BLaER1 (cell line): Measurements from ENCODE around the gene SEMA6D.

Experiments used
- H3K27ac ChIP-seq: shearing (Covaris generic); formaldehyde crosslinking; 2 replicates; pipeline ENCODE4 v1.8.1; 2022
- H3K27me3 ChIP-seq: shearing (Covaris generic); formaldehyde crosslinking; 2 replicates; pipeline ENCODE4 v1.8.1; 2022
- H3K36me3 ChIP-seq: shearing (Covaris generic); formaldehyde crosslinking; 2 replicates; pipeline ENCODE4 v1.8.1; 2022
- H3K4me1 ChIP-seq: shearing (Covaris generic); formaldehyde crosslinking; 2 replicates; pipeline ENCODE4 v1.8.1; 2022
- H3K4me2 ChIP-seq: shearing (Covaris generic); formaldehyde crosslinking; 2 replicates; pipeline ENCODE4 v1.8.1; 2022
- H3K4me3 ChIP-seq: shearing (Covaris generic); formaldehyde crosslinking; 2 replicates; pipeline ENCODE4 v1.8.1; 2022
- H3K9ac ChIP-seq: shearing (Covaris generic); formaldehyde crosslinking; 2 replicates; pipeline ENCODE4 v1.8.1; 2022
- H3K9me3 ChIP-seq: shearing (Covaris generic); formaldehyde crosslinking; 2 replicates; pipeline ENCODE4 v1.8.1; 2022
- H4K20me1 ChIP-seq: shearing (Covaris generic); formaldehyde crosslinking; 2 replicates; pipeline ENCODE4 v1.8.1; 2022
- Cebpa-rat ChIP-seq: shearing (Covaris generic); IDR thresholded peaks from 2 replicates; pipeline ENCODE4 v1.8.1; 2022

The SEMA6D gene

DNA sequence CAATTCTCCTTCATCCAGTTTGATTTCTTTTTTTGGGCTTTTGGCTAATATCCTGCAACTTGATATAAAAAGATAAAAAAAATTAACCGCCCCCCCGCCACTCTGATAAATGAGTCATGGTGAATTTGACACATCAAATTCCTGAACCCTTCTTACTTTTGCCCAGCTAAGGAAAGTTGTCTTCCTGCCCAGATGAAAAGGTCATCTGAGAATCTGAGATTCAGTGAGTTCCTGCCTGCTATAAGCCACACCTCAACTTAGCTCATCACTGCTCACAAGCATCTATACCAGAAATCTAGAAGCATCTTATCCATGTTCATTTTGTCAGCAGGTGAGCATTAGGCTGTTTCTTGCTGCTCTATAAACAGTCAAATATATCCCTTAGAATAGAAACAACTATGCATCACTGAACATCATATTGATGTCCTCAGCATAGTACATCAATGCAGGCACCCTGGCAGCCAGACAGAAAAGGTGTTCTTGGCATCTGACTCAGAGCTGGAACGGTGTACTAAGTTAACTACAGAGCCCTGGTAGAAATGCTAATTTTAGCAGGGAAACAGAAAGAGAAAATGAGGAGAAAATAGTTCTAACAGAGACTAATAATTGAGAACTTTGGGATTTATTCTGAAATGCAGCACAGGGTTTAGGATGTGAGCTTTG is 77.1 kb downstream of the SEMA6D start:
- no peak for TF ChIP-seq Cebpa-rat
- Histone ChIP-seq H4K20me1 (no peaks in the 10 kb centered on the region), H3K4me3 (no peak overlapping the region), H3K9ac (no peak overlapping the region), H3K9me3 (no peaks in the 10 kb centered on the region), H3K36me3 (no peaks in the 10 kb centered on the region), H3K4me1 (peaks cover 31% of the 10 kb centered on the region), H3K27me3 (no peaks in the 10 kb centered on the region), H3K4me2 (peak overlapping the region; percentile 2; the same call in 1 of the 2 replicates), H3K27ac (no peak overlapping the region)

DNA sequence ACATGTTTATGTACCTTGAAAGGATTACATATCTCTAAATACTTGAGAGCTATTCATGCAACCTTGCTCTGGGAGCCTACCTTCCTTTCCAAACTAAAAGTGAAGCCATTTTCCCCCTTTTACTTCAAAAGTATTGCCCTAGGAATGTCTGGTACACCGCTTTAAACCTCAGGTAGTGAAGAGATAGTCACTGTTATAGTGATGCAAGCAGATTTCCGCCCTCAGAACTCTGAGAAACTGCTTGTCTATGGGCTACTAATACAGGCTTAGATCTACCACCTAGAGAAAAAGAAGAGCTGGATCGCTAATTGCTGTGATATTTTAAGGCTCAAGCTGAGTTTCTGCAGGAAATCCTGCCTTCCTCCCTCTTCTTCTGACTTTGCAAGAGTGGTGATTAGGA is 78.6 kb downstream of the SEMA6D start:
- Histone ChIP-seq H3K4me1 (peaks cover 31% of the 10 kb centered on the region), H3K27ac (no peak overlapping the region), H3K27me3 (no peaks in the 10 kb centered on the region), H3K4me2 (peak overlapping the region; percentile 40), H4K20me1 (no peaks in the 10 kb centered on the region), H3K4me3 (no peak overlapping the region), H3K9me3 (no peaks in the 10 kb centered on the region), H3K9ac (no peak overlapping the region), H3K36me3 (no peaks in the 10 kb centered on the region)
- TF ChIP-seq Cebpa-rat = no peak

DNA sequence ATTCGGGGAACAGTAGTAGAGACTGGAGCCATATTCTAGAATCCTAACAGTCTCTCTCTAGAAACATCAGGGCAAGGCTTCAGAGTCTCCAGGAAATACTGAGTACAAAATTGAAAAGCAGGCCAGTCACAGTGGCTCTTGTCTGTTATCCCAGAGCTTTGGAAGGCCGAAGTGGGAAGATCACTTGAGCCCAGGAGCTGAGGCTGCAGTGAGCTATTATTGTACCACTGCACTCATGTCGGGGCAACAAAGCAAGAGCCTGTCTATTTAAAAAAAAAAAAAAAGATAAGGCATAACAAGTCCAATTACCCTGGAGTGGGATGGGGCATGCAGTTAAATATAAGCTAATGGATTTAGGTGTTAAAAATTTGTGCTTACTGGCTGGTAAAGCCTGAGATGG is 79.0 kb downstream of the SEMA6D start:
- H3K36me3 ChIP-seq = no peaks in the 10 kb centered on the region
- peaks cover 31% of the 10 kb centered on the region for H3K4me1 ChIP-seq
- no peaks in the 10 kb centered on the region for H4K20me1 ChIP-seq
- no peak for TF ChIP-seq Cebpa-rat
- peak overlapping the region; percentile 40 for H3K4me2 ChIP-seq
- no peak overlapping the region for H3K4me3 ChIP-seq
- no peaks in the 10 kb centered on the region for H3K27me3 ChIP-seq
- no peaks in the 10 kb centered on the region for H3K9me3 ChIP-seq
- no peak overlapping the region for H3K27ac ChIP-seq
- H3K9ac ChIP-seq = no peak overlapping the region

DNA sequence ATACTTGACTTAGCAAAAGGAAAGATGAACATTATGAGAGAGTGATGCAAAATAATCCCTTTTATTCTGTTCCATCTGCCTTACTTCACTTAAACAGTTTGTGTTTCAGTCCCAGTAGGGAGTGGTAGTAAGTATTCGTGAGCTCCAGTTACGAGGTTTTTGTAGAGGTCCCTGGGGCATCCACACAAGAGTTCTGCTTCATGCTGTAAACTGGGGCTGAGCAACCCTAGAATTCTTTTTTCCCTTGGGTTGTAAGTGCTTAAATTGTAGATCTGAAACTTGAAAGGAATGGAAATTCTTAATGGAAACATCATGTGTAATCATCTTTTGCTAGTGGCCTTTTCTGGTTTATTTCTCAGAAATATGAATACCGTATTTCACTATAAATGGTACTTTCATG is 79.5 kb downstream of the SEMA6D start:
- H3K27me3 ChIP-seq = no peaks in the 10 kb centered on the region
- no peak for TF ChIP-seq Cebpa-rat
- H3K4me2 ChIP-seq = no peak overlapping the region
- peaks cover 31% of the 10 kb centered on the region for H3K4me1 ChIP-seq
- no peak overlapping the region for H3K27ac ChIP-seq
- H3K9me3 ChIP-seq = no peaks in the 10 kb centered on the region
- H3K4me3 ChIP-seq = no peak overlapping the region
- no peaks in the 10 kb centered on the region for H4K20me1 ChIP-seq
- no peak overlapping the region for H3K9ac ChIP-seq
- H3K36me3 ChIP-seq = no peaks in the 10 kb centered on the region

DNA sequence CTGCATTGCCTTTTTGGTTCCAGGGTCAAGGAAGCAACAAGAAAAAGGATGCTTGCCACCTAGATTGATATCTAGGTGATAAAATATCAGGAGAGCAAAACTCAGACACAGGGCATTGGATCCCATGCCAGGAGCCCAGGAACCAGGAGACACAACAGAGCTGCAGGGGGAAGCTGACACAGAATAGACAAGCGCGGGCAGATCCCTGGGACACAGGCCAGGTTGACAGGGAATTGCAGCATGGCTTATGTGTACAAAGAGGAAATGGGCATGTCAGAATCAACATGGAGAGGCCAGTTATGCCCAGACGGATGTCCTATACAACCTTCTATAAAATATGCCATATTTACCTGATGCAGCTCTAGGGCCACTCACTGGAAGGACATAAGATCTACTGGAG is 84.2 kb downstream of the SEMA6D start:
- Histone ChIP-seq H3K36me3 (no peaks in the 10 kb centered on the region), H4K20me1 (no peaks in the 10 kb centered on the region), H3K27me3 (no peaks in the 10 kb centered on the region), H3K9ac (no peak overlapping the region), H3K4me1 (peaks cover 12% of the 10 kb centered on the region; the same call in 1 of the 2 replicates), H3K27ac (no peak overlapping the region), H3K9me3 (no peaks in the 10 kb centered on the region), H3K4me2 (no peak overlapping the region), H3K4me3 (no peak overlapping the region)
- no peak for TF ChIP-seq Cebpa-rat

DNA sequence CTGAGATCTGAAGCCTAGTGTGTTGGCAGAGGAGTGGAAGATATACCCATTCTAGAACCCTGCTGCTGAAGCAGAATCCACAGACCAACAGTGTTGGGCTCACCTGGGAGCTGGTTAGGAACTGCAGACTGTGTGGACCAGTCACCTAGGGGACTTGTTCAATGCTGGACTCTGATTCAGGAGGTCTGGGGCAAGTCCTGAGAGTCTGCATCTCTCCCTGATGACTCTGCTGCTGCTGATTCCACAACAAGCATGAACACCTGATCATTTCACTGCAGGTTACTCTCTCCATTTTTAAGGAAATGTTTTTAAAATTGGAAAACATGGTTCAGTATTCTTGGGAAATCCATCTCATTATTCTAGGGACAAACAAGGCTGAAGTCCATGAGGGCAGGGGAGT is 84.9 kb downstream of the SEMA6D start:
- no peaks in the 10 kb centered on the region for H3K36me3 ChIP-seq
- no peak overlapping the region for H3K27ac ChIP-seq
- no peak overlapping the region for H3K4me3 ChIP-seq
- H3K27me3 ChIP-seq = no peaks in the 10 kb centered on the region
- no peak for TF ChIP-seq Cebpa-rat
- no peak overlapping the region for H3K9ac ChIP-seq
- H4K20me1 ChIP-seq = no peaks in the 10 kb centered on the region
- H3K4me1 ChIP-seq = peaks cover 12% of the 10 kb centered on the region; the same call in 1 of the 2 replicates
- H3K9me3 ChIP-seq = no peaks in the 10 kb centered on the region
- no peak overlapping the region for H3K4me2 ChIP-seq

DNA sequence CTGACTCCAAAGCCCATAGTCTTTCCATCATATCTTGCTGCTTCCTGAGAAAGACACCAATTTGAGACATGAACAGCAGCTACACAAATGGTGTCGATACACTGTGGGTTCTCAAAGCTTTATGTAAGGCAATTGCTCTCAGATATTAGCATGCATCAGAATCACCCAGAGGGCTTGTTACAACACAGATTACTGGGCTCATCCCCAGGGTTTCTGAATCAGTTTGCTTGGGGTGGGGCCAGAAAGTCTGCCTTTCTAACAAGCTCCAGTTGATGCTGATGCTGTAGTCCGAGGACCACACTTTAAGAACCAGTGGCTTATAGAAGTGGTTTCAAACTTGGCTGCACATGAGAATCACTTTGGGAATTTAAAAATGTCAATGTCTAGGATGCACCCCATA is 86.5 kb downstream of the SEMA6D start:
- Histone ChIP-seq H3K4me1 (peaks cover 12% of the 10 kb centered on the region; the same call in 1 of the 2 replicates), H3K9ac (no peak overlapping the region), H3K36me3 (no peaks in the 10 kb centered on the region), H3K9me3 (no peaks in the 10 kb centered on the region), H4K20me1 (no peaks in the 10 kb centered on the region), H3K27me3 (no peaks in the 10 kb centered on the region), H3K4me2 (no peak overlapping the region), H3K4me3 (no peak overlapping the region), H3K27ac (no peak overlapping the region)
- TF ChIP-seq Cebpa-rat = no peak

DNA sequence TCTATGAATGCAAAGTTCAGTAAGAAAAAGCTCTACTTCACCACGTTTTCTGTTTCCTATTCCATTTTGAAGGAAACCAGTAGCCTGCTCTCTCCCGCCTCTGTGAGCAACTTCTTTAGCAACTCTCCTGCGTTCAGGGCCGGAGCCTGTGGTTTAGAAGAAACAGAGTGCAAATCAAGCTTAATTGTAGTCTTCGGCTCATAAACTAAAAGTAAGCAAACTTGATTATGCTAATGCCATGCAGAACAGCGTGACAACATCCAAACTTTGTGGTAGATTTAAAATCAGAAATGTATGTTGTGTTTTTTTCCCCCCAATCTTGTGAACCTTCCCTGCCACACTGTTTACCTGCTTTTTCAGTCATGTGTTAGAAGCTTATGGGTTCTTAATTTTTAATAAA is 87.4 kb downstream of the SEMA6D start:
- no peak overlapping the region for H3K27ac ChIP-seq
- H3K4me2 ChIP-seq = no peak overlapping the region
- no peaks in the 10 kb centered on the region for H3K9me3 ChIP-seq
- H3K36me3 ChIP-seq = no peaks in the 10 kb centered on the region
- no peaks in the 10 kb centered on the region for H3K27me3 ChIP-seq
- no peak overlapping the region for H3K9ac ChIP-seq
- TF ChIP-seq Cebpa-rat = no peak
- no peaks in the 10 kb centered on the region for H4K20me1 ChIP-seq
- peaks cover 12% of the 10 kb centered on the region; the same call in 1 of the 2 replicates for H3K4me1 ChIP-seq
- H3K4me3 ChIP-seq = no peak overlapping the region

DNA sequence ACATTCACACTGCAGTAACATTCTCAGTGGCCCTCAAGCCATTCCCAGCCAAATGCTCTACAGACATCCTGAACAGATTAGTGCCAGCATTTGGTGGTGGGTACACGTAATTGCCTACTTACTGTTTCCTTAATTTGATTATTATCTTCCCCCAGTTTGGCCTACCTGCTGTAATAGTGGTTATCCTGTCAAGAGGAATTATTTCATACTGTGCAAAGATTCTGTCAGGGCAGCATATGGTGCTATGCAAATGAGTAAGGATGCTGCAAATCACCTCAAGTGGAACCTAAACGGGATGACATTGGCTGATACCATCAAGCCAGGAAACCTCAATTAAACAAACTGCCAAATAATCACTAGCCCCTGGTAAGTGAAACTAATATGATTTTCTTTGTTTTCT is 88.7 kb downstream of the SEMA6D start:
- H3K4me3 ChIP-seq = no peak overlapping the region
- no peak for TF ChIP-seq Cebpa-rat
- H3K9ac ChIP-seq = no peak overlapping the region
- no peaks in the 10 kb centered on the region for H3K27me3 ChIP-seq
- no peaks in the 10 kb centered on the region for H4K20me1 ChIP-seq
- peaks cover 20% of the 10 kb centered on the region for H3K4me1 ChIP-seq
- H3K4me2 ChIP-seq = 0 out of 2 replicates have a peak overlapping the region, but pooled peaks have one; percentile 10
- no peaks in the 10 kb centered on the region for H3K9me3 ChIP-seq
- no peak overlapping the region for H3K27ac ChIP-seq
- no peaks in the 10 kb centered on the region for H3K36me3 ChIP-seq

DNA sequence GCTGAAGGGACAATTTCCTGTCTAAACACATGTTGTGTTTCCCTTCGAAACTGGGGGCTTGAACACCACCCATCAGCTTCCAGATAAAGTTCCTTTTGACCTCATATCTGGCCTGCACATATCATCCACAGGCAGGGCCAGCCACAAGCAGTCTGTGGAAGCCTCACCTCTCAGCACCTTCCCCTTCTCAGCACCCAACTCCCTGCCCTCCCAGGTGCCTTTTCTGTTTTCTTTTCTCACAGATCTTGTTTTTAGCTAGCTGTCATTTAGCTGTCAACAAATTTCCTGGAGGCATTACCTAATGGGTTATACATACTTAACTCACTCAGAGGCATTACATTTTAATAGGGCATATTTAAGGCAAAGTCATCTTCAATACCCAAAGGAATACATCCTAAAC is 93.9 kb downstream of the SEMA6D start:
- no peak for TF ChIP-seq Cebpa-rat
- H3K4me2 ChIP-seq = peak overlapping the region; percentile 76; the same call in 1 of the 2 replicates
- H3K4me3 ChIP-seq = no peak overlapping the region
- H3K4me1 ChIP-seq = peaks cover 64% of the 10 kb centered on the region
- no peak overlapping the region for H3K9ac ChIP-seq
- H4K20me1 ChIP-seq = no peaks in the 10 kb centered on the region
- no peaks in the 10 kb centered on the region for H3K27me3 ChIP-seq
- no peaks in the 10 kb centered on the region for H3K9me3 ChIP-seq
- H3K36me3 ChIP-seq = no peaks in the 10 kb centered on the region
- peak overlapping the region; percentile 65; the same call in 1 of the 2 replicates for H3K27ac ChIP-seq
